T follicular helper cell (primary cell): ENCODE data around the gene TRIM71.
"Not testable (repeated sequence)": the region's sequence is repeated elsewhere in the genome, so short reads cannot be mapped to it uniquely, and the experiment has no call there.

ENCODE experiments used
- DNase-seq: peaks from one replicate; pipeline ENCODE4 v3.0.0-alpha.2; 2020; ENCODE audit warnings: low read depth
- total RNA-seq, 2 experiments: gene quantifications; one replicate each; lab custom pipeline; 2026; lab: John Stamatoyannopoulos, UW

Gene TRIM71
- 0.12 to 0.22 reads per million in 2 experiments for total RNA-seq

DNA sequence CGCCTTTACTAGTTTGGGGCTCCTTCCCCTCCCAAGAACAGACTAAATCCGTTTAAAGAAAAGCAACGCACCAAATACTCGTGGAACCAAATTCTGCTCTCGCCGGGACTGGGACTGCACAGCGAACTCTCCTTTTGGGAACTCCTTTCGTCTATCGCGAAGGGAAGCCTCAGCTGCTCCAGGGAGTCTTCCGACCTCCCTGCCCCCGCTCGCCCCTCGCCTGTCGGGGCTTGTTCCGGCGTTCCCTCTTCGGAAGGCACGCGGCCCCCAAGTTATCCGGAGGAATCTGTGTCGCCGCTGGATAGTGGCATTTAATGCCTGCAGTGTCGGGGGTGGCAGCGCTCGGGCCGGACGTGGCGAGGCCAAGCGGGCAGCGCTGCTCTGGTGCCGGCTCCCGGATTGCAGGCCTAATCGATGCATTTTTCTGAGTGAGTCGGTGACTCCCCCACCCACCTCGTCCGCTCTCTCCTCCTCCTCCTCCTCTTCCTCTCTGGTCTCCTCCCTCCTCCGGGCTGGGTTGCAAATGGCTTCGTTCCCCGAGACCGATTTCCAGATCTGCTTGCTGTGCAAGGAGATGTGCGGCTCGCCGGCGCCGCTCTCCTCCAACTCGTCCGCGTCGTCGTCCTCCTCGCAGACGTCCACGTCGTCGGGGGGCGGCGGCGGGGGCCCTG is at the start of gene TRIM71:
TRIM71 (plus strand) TSS at position 440 of the 671 bp plus-strand sequence; CDS start at position 524, 84 bp downstream.
- DNase-seq: no peak

DNA sequence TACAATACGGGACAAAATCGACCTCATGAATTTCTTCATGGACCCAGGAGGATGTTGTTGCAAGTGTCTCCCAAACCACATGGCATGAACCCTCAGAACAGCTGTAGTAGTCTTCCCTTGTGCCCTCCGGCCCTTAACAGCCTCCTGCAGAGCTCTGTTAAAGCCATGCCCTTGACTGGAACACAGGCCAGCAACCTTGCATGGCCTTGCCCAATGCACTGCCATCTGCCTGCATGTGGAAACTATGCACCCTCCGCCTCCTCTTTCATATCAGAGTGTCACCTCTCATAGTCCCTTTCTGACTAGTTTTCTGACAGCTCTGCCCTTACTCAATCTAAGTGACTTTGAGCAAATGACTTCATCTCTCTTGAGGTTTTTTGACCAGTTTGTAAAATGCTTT is 39.4 kb upstream of the TRIM71 start:
- DNase-seq: no peak

GRCh38 chr3:32780071-32780734 is 37.6 kb upstream of the TRIM71 start:
- no peak for DNase-seq

GRCh38 chr3:32780735-32781210 is 37.0 kb upstream of the TRIM71 start:
- DNase-seq: no peak

GRCh38 chr3:32781211-32781968 is 36.4 kb upstream of the TRIM71 start:
- DNase-seq: peak; percentile 20

DNA sequence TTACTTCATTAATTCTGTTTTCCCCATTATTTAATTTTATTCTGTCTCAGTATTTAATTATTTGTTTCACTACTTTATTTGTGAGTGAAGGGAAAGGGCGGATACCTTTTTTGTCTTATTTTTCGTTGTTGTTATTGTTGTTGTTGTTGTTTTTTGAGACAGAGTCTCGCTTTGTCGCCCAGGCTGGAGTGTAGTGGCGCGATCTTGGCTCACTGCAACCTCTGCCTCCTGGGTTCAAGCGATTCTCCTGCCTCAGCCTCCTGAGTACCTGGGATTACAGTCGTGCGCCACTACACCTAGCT is 35.9 kb upstream of the TRIM71 start:
- DNase-seq: not testable (repeated sequence)

DNA sequence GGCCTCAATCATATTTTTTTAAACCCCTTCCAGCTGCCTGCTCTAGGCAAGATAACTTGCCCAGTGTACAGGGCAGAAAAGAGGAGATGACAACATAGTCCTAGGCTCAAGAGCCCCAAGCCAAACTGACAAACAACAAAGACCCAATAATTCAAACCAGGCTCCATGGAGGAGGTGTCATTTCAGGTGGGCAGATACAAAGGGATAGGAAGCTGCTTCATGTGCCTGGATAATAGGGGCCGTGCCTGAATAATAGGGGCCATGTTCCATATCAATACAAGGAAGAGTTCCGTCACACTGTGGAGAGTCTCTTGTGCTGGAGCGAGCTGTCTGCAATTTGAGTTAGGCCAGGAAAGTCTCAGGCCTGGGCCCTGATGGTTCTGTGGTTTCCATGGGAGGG is 35.4 kb upstream of the TRIM71 start:
- DNase-seq: no peak

DNA sequence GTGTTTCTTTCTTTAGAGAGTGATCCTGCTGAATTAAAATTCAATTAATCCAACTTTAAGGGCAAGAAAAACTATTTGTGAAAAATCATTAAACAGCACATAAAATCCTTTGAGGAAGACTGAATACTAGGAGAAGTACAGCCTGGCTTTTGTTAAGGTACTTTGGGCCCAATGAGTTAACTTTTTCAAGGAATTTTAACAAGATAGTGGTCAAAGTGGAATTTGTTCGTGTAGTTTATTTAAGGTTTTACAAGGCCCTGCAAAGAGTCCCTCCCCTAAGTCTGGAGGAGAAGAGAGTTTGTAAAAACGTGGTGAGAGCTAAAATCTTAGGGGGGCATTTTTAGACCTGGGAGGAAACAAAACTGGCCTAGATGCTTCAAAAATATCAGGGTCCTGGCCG is 26.0 kb upstream of the TRIM71 start:
- DNase-seq: no peak

GRCh38 chr3:32794487-32795308 is 23.1 kb upstream of the TRIM71 start:
- no peak for DNase-seq

DNA sequence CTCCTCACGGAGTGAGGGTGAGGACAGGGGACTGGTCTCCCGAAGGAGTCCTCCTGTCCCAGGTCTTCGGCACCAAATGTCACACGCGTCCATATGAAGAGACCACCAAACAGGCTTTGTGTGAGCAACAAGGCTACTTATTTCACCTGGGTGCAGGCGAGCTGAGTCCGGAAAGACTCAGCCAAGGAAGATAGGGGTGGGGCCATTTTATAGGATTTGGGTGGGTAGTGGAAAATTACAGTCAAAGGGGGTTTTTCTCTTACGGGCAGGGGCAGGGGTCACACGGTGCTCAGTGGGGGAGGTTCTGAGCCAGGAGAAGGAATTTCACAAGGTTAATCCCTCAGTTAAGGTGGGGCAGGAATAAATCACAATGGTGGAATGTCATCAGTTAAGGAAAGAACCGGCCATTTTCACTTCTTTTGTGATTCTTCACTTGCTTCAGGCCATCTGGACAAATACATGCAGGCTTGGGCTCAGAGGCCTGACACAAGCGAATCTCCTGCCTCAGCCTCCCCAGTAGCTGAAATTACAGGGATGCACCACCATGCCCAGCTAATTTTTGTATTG is 21.3 kb upstream of the TRIM71 start:
- not testable (repeated sequence) for DNase-seq

DNA sequence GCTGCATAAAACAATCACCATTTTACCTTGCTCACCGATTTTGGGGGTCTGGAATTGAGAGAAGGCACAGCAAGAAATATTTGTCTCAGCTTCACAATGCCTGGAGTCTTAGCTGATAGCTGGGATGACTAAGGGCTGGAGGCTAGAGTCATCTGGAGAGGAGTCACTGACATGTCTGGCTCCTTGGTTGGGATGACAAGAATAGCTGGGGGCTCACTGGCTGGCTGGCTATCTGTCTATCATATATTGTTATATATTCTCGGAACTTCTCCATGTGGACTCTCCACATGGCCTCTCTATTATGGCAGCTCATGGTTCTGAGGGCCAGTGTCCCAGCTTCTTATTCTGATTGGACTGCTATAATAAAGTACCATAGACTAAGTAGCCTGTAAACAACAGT is 20.0 kb upstream of the TRIM71 start:
- DNase-seq: no peak

DNA sequence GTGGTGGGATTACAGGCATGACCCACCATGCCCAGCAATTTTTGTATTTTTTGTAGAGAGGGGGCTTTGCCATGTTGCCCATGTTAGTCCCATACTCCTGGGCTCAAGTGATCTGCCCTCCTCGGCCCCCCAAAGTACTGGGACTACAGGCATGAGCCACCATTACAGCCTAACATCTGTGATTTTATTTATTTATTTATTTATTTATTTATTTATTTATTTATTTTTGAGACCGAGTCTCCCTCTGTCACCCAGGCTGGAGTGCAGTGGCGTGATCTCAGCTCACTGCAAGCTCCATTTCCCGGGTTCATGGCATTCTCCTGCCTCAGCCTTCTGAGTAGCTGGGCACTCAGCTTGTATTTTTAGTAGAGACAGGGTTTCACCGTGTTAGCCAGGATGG is 16.4 kb upstream of the TRIM71 start:
- not testable (repeated sequence) for DNase-seq

- no peak for DNase-seq
These were observed 4.6 kb upstream of the TRIM71 start for GRCh38 chr3:32813180-32813579.

- DNase-seq: no peak
These were observed 3.4 kb upstream of the TRIM71 start for GRCh38 chr3:32814361-32814760.

DNA sequence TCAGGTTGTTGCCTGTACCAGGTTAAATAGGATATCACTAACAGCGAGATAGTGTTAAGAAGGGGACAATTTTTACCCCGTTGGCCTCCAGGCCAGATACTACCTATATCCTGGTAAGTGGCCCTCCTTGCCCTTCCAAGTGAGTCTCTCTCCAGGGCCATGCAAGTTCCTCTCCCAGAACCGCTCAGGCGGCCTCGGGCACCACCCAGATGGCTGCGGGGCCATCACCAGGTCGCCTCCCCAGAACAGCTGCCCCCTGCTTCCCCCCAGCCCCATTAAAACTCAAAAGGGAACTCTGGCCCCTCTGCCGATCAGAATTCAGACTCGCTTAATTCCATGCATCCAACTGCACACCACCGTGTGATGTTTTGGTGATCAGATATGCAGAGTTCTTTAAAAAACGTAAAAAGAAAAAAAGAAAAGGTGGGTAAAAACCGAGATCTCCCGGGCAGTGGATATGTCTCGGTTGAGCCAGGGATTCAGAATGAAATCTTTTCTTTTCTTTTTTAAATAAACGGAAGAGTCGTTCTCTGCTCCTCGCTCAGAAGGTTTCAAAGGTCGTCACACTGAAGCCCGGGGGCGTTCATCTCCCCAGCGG is 1.9 kb upstream of the TRIM71 start:
- no peak for DNase-seq

GRCh38 chr3:32816439-32817256 is 1.1 kb upstream of the TRIM71 start:
- DNase-seq: no peak

DNA sequence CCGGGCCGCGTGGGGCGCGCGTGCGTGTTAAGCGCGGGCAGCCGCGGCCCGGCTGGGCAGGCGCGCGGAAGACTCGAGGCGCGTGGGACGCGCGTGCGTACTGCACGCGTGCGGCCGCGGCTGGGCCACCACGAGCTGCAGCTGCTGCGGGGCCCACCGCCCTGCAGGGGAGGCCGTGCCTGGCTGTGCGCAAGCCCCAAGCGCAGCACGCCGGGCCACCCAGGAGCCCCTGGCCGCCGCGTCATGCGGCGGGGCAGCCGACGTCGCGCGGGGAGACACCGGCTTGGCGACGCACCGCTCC is 590 bp upstream of the TRIM71 start:
- no peak for DNase-seq

- no peak for DNase-seq
These were observed 602 bp downstream of the TRIM71 start for GRCh38 chr3:32818229-32818969.

- no peak for DNase-seq
These were observed 1.2 kb downstream of the TRIM71 start for GRCh38 chr3:32818970-32819511.
